GM21529 (cell line): ENCODE measurements around the gene ICA1L.

ENCODE experiments used
- ATAC-seq: cut with Tn5 transposase; IDR thresholded peaks from one replicate; pipeline ENCODE4 v1.9.1; 2021; ENCODE audit not compliant: unreplicated experiment

Gene ICA1L

DNA sequence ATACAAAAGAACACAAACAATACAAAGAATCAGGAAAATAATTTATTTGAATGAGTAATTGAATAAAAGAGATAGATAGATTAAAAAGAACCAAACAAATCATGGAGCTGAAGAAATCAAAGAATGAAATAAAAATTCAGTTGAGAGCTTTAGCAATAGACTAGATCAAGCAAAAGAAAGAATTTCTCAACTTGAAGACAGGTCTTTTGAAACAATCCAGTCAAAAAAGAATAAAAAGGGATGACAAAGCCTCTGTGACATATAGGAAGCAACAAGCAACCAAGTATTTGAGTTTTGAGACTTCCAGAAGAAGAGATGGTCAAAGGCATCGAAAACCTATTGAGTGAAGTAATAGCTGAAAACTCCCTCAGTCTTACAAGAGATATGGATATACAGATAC lies 128.0 kb downstream of the ICA1L start:
- ATAC-seq, result no peak

DNA sequence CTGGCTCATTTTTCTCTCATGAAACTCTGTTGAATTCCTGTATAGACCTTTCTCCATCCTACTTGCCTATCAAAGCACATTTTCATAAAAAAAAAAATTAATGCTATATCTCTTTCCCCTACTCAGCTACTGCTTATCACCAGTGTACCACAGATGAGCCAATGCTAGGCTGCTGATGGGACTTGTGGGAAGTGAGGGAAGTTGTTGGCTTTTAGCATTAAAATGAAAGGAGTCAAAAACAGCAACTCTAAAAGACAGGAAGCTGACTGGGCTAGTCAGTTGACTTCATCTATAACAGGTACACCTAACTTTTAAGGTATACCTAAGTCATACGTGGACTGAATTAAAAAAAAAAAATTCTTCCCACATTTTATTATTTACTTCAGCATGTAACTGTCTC lies 134.7 kb downstream of the ICA1L start:
- ATAC-seq, result no peak

DNA sequence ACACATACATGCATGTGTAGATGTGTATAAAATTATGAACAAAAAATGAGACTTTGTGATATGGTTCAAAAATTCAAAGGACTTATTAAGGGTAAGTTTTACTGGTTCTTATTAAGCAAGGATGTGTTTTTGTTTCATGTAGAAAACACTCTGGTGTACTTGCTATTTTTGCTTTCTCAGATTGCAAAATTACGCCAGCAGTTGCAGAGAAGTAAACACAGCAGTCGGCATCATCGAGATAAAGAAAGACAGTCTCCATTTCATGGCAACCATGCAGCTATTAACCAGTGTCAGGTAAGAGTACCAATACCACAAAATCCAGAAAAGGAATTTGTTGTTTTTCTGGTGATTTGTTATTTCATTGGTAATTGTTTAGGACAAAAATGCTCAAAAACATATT lies 145.5 kb downstream of the ICA1L start:
- ATAC-seq, result no peak

DNA sequence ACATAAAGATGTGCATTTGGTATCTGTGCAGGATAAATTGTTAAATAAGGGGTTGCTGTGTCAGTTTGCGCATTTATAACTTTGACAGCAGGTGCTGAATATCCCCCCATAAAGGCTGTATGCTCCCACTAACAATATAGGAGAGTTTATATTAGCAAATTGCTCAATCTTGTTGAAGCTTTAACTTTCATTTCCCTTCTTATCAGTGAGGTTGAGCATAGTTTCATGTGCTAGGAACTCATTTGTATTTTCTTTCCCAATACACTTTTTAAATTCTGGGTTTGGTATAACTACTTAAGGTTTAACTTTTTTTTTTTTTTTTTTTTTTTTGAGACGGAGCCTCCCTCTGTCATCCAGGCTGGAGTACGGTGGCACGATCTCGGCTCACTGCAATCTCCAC lies 147.8 kb downstream of the ICA1L start:
- ATAC-seq, result no peak
